Peyer's patch (tissue), 4 donors: ENCODE data around the gene SAMD10. TPM values are rescaled to one million over a fixed set of nuclear protein-coding genes. Genes with fewer than 3 reads are reported as not detected.
A peak's percentile ranks its signal among the peaks of the same experiment; 100 is the strongest.

ENCODE experiments used
- DNase-seq, 3 donors: peaks; one replicate each; pipeline ENCODE4 v3.0.0-alpha.2; 2017 to 2019
- H3K27ac ChIP-seq, 4 donors: fragments of 200-600 bp; sonication (generic); one replicate each; pipeline ENCODE4 v1.5.1; 2016 to 2019
- H3K27me3 ChIP-seq, 2 donors: fragments of 200-600 bp; sonication (generic); one replicate each; pipeline ENCODE4 v1.5.1; 2019
- H3K36me3 ChIP-seq, 3 donors: fragments of 200-600 bp; sonication (generic); one replicate each; pipeline ENCODE4 v1.5.1; 2016 to 2019
- H3K4me1 ChIP-seq, 4 donors: fragments of 200-600 bp; sonication (generic); one replicate each; pipeline ENCODE4 v1.5.1; 2016 to 2019
- H3K4me3 ChIP-seq, 4 donors: fragments of 200-600 bp; sonication (generic); 1 replicate in 3 of 4; 2 replicates in 1 of 4; pipeline ENCODE4 v1.5.1; 2016 to 2019; ENCODE audit warnings: mild to moderate bottlenecking in 1 of 4
- H3K9me3 ChIP-seq, 4 donors: fragments of 200-600 bp; sonication (generic); one replicate each; pipeline ENCODE4 v1.5.1; 2016 to 2019; ENCODE audit warnings: mild to moderate bottlenecking in 1 of 4
- POLR2A ChIP-seq, 2 donors: fragments of 450-650 bp; IDR thresholded peaks; one replicate each; pipeline ENCODE4 v1.5.1; 2017; ENCODE audit warnings: antibody characterized with exemption in 2 of 2, mild to moderate bottlenecking in 2 of 2, moderate library complexity in 2 of 2
- total RNA-seq, 4 donors: library from RNA; depleted of rRNA; stranded (reverse); fragments of >200 nt; gene quantifications; one replicate each; pipeline ENCODE4 v1.1.0, GENCODE V29; 2016
- TF ChIP-seq, protein P1 (sequence below), 6 experiments: fragments of 450-650 bp in 4 of 6; fragments of 200-600 bp in 2 of 6; sonication (generic) in 1 of 6; IDR thresholded peaks; one replicate each; pipeline ENCODE4 v1.5.1; 2017 to 2019; ENCODE audit warnings: antibody characterized with exemption in 6 of 6, mild to moderate bottlenecking in 3 of 6, moderate library complexity in 1 of 6

SAMD10 gene
- total RNA-seq, 4 donors from 2014 or later: 1.7 to 14.3 (median 11.1) TPM

GRCh38 chr20:63957690-63958441 is 21.6 kb downstream of the SAMD10 start:
- peaks cover 0 to 15% (median 0%) of the 10 kb centered on the region in 3 donors for H3K36me3 ChIP-seq
- peak overlapping the region; percentile 61 to 94 (median 82) for H3K27ac ChIP-seq
- H3K27me3 ChIP-seq: no peaks in the 10 kb centered on the region
- no peak for TF ChIP-seq POLR2A (IDR thresholded peaks at IDR 0.05)
- TF ChIP-seq, protein P1, sequence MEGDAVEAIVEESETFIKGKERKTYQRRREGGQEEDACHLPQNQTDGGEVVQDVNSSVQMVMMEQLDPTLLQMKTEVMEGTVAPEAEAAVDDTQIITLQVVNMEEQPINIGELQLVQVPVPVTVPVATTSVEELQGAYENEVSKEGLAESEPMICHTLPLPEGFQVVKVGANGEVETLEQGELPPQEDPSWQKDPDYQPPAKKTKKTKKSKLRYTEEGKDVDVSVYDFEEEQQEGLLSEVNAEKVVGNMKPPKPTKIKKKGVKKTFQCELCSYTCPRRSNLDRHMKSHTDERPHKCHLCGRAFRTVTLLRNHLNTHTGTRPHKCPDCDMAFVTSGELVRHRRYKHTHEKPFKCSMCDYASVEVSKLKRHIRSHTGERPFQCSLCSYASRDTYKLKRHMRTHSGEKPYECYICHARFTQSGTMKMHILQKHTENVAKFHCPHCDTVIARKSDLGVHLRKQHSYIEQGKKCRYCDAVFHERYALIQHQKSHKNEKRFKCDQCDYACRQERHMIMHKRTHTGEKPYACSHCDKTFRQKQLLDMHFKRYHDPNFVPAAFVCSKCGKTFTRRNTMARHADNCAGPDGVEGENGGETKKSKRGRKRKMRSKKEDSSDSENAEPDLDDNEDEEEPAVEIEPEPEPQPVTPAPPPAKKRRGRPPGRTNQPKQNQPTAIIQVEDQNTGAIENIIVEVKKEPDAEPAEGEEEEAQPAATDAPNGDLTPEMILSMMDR (IDR thresholded peaks at IDR 0.05): no peak
- no peaks in the 10 kb centered on the region for H3K9me3 ChIP-seq
- peaks cover 8 to 47% (median 23%) of the 10 kb centered on the region in 4 donors for H3K4me1 ChIP-seq
- DNase-seq: peak in 2 of 3 donors; percentile 89 to 90
- peak overlapping the region in 3 of 4 donors; percentile 66 to 95 (median 89) for H3K4me3 ChIP-seq

- Histone ChIP-seq H3K9me3 (no peaks in the 10 kb centered on the region), H3K27me3 (no peaks in the 10 kb centered on the region), H3K27ac (peak overlapping the region; percentile 61 to 94 (median 82)), H3K4me1 (peaks cover 11 to 55% (median 25%) of the 10 kb centered on the region in 4 donors), H3K4me3 (peak overlapping the region; percentile 66 to 100 (median 92)), H3K36me3 (peaks cover 0 to 9% (median 0%) of the 10 kb centered on the region in 3 donors)
- peak; percentile 59 to 86 (median 86) for DNase-seq
- peak; percentile 21 to 49 for TF ChIP-seq POLR2A (IDR thresholded peaks at IDR 0.05)
- TF ChIP-seq, protein P1 (IDR thresholded peaks at IDR 0.05): peak in 4 of 6 experiments; percentile 5 to 37 (median 20)
Measured at GRCh38 chr20:63957004-63957689, 22.3 kb downstream of the SAMD10 start.

DNA sequence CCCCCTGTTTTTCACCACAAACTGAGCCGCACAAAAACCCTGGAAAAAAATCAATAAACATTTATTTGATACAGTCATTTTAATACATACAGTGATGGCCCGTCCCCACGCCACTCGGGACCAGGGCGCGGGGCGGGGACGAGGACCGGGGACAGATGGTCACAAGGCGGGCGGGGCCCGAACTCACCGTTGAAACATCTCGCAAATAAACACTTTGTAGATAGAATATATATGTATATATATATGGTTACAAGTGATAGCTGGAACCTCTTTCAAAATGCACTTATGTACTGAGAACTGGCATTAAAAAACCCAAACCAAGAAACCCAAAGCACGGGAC is 22.8 kb downstream of the SAMD10 start:
- H3K4me1 ChIP-seq: peaks cover 15 to 60% (median 29%) of the 10 kb centered on the region in 4 donors
- H3K36me3 ChIP-seq: peaks cover 0 to 4% (median 0%) of the 10 kb centered on the region in 3 donors
- TF ChIP-seq POLR2A (IDR thresholded peaks at IDR 0.05): no peak
- TF ChIP-seq, protein P1 (IDR thresholded peaks at IDR 0.05): no peak
- H3K9me3 ChIP-seq: no peaks in the 10 kb centered on the region
- peak overlapping the region; percentile 61 to 94 (median 82) for H3K27ac ChIP-seq
- H3K27me3 ChIP-seq: no peaks in the 10 kb centered on the region
- peak overlapping the region; percentile 66 to 100 (median 92) for H3K4me3 ChIP-seq
- DNase-seq: no peak

GRCh38 chr20:63955827-63956663 is 23.4 kb downstream of the SAMD10 start, which contains the start of gene UCKL1:
UCKL1 (minus strand) TSS chr20:63956416; CDS start chr20:63956372, 44 bp downstream.
- no peaks in the 10 kb centered on the region for H3K9me3 ChIP-seq
- DNase-seq: peak; percentile 91 to 96 (median 94)
- H3K4me1 ChIP-seq: peaks cover 19 to 66% (median 32%) of the 10 kb centered on the region in 4 donors

More at GRCh38 chr20:63955827-63956663, 23.4 kb downstream of the SAMD10 start, which contains the start of gene UCKL1:
- no peaks in the 10 kb centered on the region for H3K27me3 ChIP-seq
- peak within 1 kb of the TSS; percentile 90 to 99 (median 94) for H3K27ac ChIP-seq
- TF ChIP-seq POLR2A (IDR thresholded peaks at IDR 0.05): peak; percentile 76 to 83
- TF ChIP-seq, protein P1 (IDR thresholded peaks at IDR 0.05): peak in 2 of 6 experiments; percentile 1
- H3K4me3 ChIP-seq: peak within 1 kb of the TSS; percentile 66 to 100 (median 92)
- H3K36me3 ChIP-seq: no peaks in the 10 kb centered on the region
